ENCODE results near the gene PFN3.

- TF ChIP-seq, protein P1, sequence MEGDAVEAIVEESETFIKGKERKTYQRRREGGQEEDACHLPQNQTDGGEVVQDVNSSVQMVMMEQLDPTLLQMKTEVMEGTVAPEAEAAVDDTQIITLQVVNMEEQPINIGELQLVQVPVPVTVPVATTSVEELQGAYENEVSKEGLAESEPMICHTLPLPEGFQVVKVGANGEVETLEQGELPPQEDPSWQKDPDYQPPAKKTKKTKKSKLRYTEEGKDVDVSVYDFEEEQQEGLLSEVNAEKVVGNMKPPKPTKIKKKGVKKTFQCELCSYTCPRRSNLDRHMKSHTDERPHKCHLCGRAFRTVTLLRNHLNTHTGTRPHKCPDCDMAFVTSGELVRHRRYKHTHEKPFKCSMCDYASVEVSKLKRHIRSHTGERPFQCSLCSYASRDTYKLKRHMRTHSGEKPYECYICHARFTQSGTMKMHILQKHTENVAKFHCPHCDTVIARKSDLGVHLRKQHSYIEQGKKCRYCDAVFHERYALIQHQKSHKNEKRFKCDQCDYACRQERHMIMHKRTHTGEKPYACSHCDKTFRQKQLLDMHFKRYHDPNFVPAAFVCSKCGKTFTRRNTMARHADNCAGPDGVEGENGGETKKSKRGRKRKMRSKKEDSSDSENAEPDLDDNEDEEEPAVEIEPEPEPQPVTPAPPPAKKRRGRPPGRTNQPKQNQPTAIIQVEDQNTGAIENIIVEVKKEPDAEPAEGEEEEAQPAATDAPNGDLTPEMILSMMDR (IDR thresholded peaks at IDR 0.05; ENCODE audit: borderline replicate concordance, extremely low read depth, low read length, poor library complexity, severe bottlenecking) = no peak
- no peak for TF ChIP-seq EZH2 (IDR thresholded peaks at IDR 0.05; ENCODE audit: borderline replicate concordance, low read depth, low read length, severe bottlenecking)
Observed at GRCh38 chr5:177425196-177425800, 24.8 kb upstream of the PFN3 start.
